COLO668 (cell line): Measurements from ENCODE around the gene ARG2.

Source experiments
- DNase-seq: peaks from one replicate; lab custom pipeline; 2025; ENCODE audit not compliant: unreplicated experiment; lab: John Stamatoyannopoulos, UW

ARG2 gene

GRCh38 chr14:67619446-67620216 is at the start of gene ARG2:
TSS of gene ARG2 (plus strand) at chr14:67619920. CDS start at chr14:67619978, 58 bp downstream.
- DNase-seq = peak; percentile 100

- DNase-seq = no peak
Observed at GRCh38 chr14:67570453-67570852, 49.3 kb upstream of the ARG2 start.

GRCh38 chr14:67571275-67571990 is 48.3 kb upstream of the ARG2 start:
- DNase-seq = peak; percentile 69

- DNase-seq = no peak
Observed at GRCh38 chr14:67571991-67572323, 47.8 kb upstream of the ARG2 start.

- no peak for DNase-seq
Observed at GRCh38 chr14:67572608-67573007, 47.1 kb upstream of the ARG2 start.

- no peak for DNase-seq
Observed at GRCh38 chr14:67573228-67574010, 46.3 kb upstream of the ARG2 start.

- no peak for DNase-seq
Observed at GRCh38 chr14:67574156-67574555, 45.6 kb upstream of the ARG2 start.

GRCh38 chr14:67574806-67575205 is 44.9 kb upstream of the ARG2 start:
- DNase-seq = no peak

GRCh38 chr14:67575684-67576083 is 44.0 kb upstream of the ARG2 start:
- DNase-seq = no peak

- no peak for DNase-seq
Observed at GRCh38 chr14:67576216-67576955, 43.3 kb upstream of the ARG2 start.

- no peak for DNase-seq
Observed at GRCh38 chr14:67577181-67577808, 42.4 kb upstream of the ARG2 start.

GRCh38 chr14:67577909-67578749 is 41.6 kb upstream of the ARG2 start:
- no peak for DNase-seq

GRCh38 chr14:67579040-67579439 is 40.7 kb upstream of the ARG2 start:
- no peak for DNase-seq

GRCh38 chr14:67579636-67580035 is 40.1 kb upstream of the ARG2 start:
- no peak for DNase-seq

- DNase-seq = no peak
Observed at GRCh38 chr14:67580336-67581171, 39.2 kb upstream of the ARG2 start.

GRCh38 chr14:67581643-67582042 is 38.1 kb upstream of the ARG2 start:
- DNase-seq = no peak

- DNase-seq = no peak
Observed at GRCh38 chr14:67582061-67582460, 37.7 kb upstream of the ARG2 start.

GRCh38 chr14:67583711-67584644 is 35.7 kb upstream of the ARG2 start:
- DNase-seq = peak; percentile 50
